ENCODE measurements around the gene TAGLN3.

TAGLN3 gene

DNA sequence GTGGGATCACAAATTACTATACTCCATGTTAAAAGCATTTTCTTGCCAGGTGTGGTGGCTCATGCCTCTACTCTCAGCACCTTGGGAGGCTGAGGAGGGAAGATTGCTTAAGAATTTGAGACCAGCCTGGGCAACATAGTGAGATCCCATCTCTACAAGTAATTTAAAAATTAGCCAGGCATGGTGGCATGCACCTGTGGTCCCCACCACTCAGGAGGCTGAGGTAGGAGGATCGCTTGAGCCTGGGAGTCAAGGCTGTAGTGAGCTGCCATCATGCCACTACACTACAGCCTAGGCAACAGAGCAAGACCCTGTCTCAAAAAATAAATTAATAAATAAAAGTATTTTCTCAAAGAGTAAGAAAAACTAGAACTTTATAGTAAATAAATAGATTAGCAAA, 42.8 kb upstream of the TAGLN3 start:
- TF ChIP-seq, protein P1, sequence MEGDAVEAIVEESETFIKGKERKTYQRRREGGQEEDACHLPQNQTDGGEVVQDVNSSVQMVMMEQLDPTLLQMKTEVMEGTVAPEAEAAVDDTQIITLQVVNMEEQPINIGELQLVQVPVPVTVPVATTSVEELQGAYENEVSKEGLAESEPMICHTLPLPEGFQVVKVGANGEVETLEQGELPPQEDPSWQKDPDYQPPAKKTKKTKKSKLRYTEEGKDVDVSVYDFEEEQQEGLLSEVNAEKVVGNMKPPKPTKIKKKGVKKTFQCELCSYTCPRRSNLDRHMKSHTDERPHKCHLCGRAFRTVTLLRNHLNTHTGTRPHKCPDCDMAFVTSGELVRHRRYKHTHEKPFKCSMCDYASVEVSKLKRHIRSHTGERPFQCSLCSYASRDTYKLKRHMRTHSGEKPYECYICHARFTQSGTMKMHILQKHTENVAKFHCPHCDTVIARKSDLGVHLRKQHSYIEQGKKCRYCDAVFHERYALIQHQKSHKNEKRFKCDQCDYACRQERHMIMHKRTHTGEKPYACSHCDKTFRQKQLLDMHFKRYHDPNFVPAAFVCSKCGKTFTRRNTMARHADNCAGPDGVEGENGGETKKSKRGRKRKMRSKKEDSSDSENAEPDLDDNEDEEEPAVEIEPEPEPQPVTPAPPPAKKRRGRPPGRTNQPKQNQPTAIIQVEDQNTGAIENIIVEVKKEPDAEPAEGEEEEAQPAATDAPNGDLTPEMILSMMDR (IDR thresholded peaks at IDR 0.05; ENCODE audit: control insufficient read depth, extremely low read depth, insufficient read depth) = no peak
- no peak for DNase-seq (ENCODE audit: low read depth)
- no peak overlapping the region for H3K4me3 ChIP-seq (ENCODE audit: low read depth, low read length)

DNA sequence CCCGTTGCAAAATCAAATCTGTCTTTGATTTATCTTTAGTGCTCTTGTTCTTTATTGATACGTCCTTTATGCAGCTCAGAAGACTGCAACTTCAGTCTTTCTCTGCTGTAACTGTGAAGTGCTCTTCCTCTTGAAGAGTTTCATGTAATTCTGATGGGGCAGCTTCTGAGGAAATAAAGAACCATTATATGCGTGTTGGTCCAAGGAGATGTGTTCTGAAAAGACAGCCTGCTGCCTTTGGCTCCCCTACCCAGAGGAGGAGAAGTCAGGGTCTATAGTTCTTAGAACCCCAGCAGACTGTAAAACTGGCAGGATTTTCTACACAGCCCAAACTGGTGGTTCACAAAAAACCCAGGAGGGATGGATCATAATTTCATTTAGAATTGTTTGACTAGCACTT, 42.3 kb upstream of the TAGLN3 start:
- no peak for DNase-seq (ENCODE audit: low read depth)
- TF ChIP-seq, protein P1 (IDR thresholded peaks at IDR 0.05; ENCODE audit: control insufficient read depth, extremely low read depth, insufficient read depth) = no peak
- H3K4me3 ChIP-seq (ENCODE audit: low read depth, low read length) = no peak overlapping the region

DNA sequence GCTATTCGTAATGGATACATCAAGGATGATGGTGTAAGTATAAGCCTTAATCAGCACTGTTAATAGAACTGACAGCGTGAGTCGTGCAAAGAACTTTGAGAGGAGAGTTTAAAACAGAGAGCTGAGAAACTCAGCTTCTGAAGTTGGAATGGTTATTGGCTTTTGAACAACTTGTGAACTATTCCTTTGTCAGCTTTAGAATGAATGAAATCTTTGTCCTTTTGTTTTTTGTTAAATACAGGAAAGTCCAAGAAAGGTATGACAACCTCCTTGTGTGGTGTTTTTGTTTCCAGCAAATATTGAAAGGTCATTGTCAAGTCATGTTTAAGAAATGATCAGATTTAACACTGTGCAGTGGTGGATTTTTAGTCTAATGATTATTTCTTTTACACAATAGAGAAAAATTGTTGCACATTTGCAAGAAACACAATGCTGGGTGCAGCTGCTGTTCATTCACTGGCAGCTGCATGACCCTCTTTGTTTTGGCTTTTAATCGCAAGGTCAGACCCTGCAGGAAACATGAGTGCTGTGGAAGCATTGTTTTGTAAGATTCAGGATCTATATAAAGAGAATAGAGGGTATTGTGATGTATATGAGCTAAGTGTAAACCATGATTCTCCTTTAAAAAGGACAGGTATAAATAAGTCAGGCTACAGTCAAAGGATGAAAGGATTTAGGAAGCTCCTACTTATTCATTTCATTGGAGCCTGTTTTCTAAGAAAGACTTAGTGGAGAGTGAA, 41.6 kb upstream of the TAGLN3 start:
- no peak for DNase-seq (ENCODE audit: low read depth)
- H3K4me3 ChIP-seq (ENCODE audit: low read depth, low read length) = no peak overlapping the region
- TF ChIP-seq, protein P1 (IDR thresholded peaks at IDR 0.05; ENCODE audit: control insufficient read depth, extremely low read depth, insufficient read depth) = no peak

DNA sequence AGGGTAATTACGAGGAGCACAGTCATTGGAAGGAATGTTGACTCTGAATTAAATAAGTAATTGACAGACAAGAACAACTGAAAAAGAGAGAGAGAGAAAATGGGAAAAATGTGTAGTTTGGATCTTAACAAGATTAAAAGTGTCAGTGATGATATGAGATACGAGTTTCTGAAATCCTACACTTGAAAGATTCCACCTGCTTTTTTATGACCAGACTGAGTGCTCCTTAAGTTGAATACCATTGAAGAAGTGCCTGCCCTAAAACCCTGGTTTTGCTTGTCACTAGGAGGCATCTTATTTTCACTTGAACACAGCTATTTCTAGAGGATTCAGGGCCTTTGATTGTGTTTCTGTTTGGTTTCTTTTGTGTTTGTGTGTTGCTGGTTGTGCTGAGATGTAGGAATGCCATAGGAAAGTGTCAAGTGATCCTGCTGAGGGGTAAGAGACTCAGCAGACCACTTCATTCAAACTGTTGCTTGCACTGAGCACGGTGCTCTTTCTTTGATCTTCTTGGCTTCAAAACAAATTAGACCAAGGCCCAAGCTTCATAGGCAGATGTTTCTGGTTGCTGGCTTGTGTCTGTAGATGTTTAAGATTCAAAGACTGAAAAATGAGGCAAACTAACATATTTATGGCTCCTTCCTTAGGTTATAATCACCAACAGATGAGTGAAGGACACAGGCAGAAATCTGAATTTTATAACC, 37.1 kb upstream of the TAGLN3 start:
- TF ChIP-seq, protein P1 (IDR thresholded peaks at IDR 0.05; ENCODE audit: control insufficient read depth, extremely low read depth, insufficient read depth) = no peak
- DNase-seq (ENCODE audit: low read depth) = no peak
- H3K4me3 ChIP-seq (ENCODE audit: low read depth, low read length) = no peak overlapping the region

DNA sequence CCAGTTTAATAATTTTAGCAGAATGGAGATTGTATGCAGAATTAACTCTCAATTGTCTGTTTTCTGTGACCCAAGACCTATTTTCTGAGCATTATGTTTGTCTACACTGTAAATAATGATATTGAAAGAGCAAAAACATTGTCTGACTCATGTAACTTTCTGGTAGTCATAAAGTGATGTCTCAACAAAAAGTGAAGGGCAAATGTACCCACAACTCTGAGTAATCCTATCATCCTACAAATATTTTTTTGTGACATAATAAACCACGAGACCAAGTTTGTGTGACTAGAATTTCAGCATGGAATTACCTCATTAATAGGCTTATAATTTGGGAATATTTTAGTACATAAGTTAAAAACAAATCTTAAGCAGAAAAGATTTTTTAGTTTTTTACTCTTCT, 35.3 kb upstream of the TAGLN3 start:
- H3K4me3 ChIP-seq (ENCODE audit: low read depth, low read length) = no peak overlapping the region
- TF ChIP-seq, protein P1 (IDR thresholded peaks at IDR 0.05; ENCODE audit: control insufficient read depth, extremely low read depth, insufficient read depth) = no peak
- DNase-seq (ENCODE audit: low read depth) = no peak

DNA sequence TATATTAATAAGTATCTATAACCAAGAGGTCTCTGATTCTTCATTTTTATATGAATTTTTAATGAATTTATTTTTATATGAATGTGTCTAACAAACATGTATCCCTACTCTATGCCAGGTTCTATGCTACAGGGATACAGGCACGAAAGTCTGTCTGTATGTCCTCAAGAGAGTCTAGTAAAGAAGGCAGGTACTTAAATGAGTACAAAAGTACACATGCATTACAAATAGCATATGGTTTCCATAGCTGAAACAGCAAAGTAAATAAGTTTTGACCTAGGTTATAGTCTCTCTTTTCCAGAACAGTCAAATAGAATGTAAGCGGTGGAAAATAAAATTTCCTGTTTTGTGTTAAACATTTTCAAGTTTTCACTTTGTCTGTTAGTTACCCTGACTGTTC, 33.2 kb upstream of the TAGLN3 start:
- no peak overlapping the region for H3K4me3 ChIP-seq (ENCODE audit: low read depth, low read length)
- TF ChIP-seq, protein P1 (IDR thresholded peaks at IDR 0.05; ENCODE audit: control insufficient read depth, extremely low read depth, insufficient read depth) = no peak
- no peak for DNase-seq (ENCODE audit: low read depth)

Measured in LNCaP clone FGC (cell line).